Lung microvascular endothelial cell (primary cell): ENCODE data around the gene SLC47A2. TPM values are rescaled to one million over a fixed set of nuclear protein-coding genes. Genes with fewer than 3 reads are reported as not detected.
A peak's percentile ranks its signal among the peaks of the same experiment; 100 is the strongest.

Experiments used
- DNase-seq, 2 donors: peaks; one replicate each; pipeline versions ENCODE4 v3.0.0 to v3.0.0-alpha.2; 2010; ENCODE audit warnings: low read depth in 2 of 2
- total RNA-seq: library from RNA; depleted of rRNA; stranded (reverse); fragments of >200 nt; gene quantifications from 2 replicates; pipeline ENCODE4 v1.2.1, GENCODE V29; 2014

SLC47A2 gene
- total RNA-seq, 1 donor from 2014 or later: not detected

DNA sequence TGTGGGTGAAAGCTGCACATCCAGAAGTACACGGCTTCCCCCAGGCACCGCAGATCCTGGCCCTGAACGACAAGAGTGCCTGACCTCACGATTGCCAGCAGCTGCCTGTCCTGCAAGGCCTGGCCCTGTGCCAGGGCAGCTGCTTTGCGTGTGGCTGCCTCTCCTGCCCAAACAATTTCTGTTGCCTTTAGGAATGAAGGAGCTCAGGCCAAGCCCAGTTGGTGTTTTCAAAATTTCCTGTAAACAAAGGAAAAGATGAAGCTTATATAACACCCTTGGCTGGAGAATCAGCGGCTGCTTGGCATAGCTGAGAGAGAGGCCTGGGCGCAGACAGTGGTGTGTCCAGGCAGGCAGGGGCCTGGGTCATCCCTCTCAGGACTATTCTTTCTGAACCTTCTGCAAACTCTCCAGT is 11.7 kb upstream of the SLC47A2 start:
- DNase-seq: peak; percentile 73 to 87

DNA sequence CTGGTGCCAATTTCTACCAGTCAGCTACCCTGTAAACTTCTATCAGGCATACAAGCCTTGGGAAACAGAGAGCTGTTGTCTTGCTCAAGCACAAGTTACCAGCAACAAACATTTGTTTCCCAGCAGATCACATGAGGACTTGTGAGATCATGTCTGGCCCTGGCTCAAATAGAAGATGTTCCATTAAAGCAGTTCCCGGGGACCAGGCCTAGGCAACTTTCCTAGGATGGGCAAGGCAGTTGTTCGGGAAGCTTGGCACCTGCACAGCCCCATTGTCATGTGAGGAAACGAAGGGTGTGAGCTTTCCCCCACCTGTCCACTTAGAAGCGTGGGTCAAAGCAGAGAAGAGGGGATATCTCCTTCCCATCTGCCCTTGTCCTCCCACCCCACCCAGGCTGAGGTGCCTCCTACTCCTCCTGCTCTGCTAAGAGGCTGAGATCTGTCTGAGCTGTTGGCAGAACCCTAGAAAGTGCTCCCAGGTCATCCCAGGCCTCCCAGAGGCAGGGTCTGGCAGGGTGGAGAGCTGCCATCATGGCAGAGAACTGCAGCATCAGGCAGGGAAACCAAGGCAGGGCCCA is 11.2 kb upstream of the SLC47A2 start:
- peak; percentile 79 to 86 for DNase-seq

DNA sequence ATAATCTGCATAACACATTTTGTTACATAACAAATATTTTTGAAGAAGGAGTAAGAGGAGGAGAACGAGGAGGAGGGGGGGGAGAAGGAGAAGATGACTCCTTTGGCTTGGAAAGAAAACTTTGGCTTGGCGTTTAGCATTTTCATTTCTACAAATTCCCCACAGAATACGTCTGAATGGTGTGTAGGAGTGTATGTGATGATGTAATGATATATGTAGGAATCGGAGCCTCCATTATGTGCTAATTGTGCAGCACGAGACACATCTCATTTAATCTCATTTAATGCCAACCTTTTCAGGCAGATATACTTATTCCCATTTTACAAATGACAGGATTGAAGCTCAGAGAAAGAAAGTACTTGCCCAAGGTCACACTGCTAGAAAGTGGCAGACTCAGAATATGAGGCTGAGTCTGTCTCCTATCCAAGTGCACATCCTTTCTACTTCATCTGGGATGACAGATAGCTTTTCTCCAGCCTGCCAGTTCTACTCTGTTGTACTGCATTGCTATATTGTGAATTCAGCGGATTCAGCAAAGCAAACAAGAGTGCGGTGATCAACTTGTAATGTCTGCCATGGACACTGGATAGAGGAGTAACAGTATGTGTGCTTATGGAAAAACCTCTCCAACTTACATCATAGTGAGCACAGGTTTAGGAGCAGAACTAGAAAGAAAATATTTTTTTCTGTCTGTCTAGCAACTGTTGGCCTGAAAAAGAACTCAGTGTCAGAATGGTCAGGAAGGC is 10.4 kb upstream of the SLC47A2 start:
- DNase-seq: peak in 1 of 2 donors; percentile 43

DNA sequence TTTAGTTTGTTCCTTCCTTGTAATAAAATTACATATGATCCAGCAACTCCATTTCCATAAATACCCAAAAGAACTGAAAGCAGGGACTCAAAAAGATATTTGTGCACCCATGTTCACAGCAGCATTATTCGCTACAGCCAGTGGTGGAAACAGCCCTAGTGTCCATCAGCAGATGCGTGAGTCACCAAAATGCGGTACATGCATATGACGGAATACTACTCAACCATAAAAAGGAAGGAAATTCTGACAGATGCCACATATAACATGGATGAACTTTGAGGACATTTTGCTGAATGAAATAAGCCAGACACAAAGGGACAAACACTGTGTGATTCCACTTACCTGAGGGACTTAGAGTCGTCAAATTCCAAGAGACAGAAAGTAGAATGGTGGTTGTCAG is 9.1 kb upstream of the SLC47A2 start:
- no peak for DNase-seq

DNA sequence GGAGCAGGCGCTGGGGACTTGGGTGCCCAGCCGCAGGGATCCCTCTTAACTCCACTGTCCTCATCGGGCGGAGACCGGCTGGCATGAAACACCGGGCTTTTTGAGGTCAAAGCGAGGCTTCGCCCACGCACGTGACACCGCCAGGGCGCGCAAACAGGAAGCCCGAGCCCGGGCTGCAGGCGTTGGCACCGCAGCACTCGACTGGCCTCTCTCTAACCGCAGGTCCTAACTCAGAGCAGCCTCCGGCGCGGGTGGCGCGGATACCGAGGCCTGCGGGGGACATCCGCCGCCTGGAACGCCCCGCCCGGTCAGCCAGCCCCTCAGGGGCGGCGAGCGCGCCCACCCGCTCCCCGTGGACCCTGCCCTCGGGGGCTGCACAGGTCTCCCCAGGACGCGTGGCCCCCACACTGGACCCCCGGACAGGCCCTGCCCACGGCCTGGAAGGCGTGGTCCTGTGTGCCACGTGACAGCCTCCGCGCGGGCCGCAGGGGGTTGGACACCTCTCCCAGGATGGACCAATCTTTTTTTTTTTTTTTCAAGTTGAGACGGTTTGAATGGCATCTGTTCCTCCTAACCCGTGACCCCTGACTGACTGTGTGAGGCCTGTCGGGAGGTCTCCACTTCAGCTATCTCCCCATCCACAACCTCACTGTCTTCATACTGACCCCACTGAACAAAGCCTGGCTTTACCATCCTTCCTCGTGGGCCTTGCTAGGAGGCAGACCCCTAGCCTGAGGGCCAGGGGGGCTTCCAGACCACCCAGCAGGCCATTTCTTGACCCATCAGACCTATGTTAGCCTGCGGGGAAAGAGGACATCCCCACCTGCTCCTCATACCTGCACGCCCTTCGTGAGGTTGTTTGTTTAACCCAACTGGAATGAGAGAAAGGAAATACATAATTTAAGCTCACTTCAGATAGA is 8.4 kb upstream of the SLC47A2 start:
- DNase-seq: peak; percentile 22 to 38

DNA sequence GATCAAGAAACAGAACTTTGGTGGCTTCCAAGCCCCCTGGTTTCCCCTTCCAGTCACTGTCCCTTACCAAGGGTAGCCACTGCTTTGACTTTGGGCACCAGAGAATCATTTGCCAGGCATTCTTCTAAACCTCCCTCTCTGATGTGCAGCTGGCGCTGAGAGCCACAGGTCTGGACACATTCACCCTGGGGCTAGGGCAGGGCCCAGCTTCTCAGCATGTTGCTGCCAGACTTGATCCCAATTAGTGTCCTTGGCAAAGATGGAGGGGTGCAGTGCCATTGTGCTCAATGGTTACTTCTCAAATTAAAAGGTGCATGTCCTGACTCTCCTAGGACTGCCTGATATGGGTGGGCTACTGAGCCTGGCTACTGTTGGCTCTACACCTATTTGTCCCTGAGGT is 7.6 kb upstream of the SLC47A2 start:
- no peak for DNase-seq

DNA sequence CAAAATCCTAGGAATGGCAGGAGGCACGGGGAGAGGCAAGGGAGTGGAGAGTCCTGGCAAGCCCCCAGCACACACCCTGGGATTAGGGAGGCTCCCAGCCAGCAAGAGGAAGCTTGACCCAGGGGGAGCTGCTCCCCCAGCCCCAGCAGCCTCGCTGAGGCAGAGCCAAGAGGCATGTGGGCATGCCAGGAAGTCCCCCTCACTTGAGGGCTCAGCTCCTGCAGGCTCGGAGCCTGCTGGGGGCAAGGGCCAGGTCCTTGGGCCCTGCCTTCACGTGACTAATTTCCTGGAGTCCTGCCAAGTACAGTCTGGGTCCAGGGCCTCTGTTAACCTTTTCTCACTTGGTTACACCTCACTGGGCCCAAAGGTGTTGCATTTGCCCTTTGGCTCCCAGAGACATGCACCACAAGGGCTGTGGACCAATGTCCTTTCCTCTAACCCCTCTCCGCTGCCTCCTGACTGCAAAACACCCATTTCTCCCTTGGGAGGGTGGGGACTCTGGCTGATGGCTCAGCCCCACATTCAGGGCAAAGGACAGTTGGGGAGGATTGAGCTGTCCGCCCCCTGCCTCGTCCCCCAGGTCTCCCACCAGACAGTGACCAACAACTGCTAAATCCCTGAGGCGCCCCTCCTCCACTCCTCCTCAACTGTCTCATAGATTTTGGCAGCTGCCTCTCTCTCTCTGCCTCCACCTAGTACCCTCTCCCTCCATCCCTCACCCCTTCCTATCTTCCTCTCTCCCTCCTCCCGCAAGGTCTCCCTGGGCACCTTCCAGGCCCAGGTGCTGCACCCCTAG is 4.4 kb upstream of the SLC47A2 start:
- DNase-seq: no peak

DNA sequence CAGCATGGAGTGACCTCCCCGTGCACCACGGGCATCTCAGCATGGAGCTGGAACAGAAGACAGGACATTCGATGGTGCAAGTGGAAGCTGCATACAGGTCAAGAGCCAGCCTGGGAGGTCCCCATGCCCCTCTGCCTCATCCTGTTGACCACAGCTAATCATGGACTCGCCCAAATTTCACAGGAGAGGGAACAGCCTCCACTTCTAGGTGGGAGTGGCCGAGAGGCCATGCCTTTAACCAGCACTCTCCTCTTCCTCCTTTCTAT is 3.8 kb upstream of the SLC47A2 start:
- DNase-seq: no peak

DNA sequence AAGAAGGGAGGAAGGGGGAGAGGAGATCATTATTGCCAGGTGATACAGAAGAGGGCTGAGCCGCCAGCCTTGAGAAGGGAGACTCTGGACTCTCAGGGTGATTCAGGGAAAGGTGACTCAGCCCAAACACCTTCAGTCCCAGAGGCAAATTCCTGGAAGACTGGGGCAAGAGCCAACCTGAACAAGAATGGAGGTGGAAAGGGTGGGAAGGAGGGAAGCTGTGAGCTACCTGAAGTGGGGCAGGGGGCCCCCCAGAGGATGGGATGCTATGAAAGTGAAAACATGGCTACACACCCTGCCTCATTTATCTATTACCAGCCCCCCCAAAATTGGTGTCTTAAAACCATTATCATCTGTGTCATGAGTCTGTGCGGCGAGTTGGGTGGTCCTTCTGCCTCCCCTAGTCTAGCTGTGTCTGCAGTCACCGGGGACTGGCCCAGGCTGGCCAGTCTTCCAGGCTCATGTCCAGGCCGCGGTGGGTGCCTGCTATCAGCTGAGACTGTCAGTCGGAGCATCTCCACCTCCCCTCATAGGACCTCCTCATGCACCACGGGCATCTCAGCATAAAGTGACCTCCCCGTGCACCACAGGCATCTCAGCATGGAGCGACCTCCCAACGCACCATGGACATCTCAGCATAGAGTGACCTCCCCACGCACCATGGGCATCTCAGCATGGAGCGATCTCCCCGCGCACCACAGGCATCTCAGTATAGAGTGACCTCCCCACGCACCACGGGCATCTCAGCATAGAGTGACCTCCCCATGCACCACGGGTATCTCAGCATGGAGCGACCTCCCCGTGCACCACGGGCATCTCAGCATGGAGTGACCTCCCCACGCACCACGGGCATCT is 3.2 kb upstream of the SLC47A2 start:
- no peak for DNase-seq

DNA sequence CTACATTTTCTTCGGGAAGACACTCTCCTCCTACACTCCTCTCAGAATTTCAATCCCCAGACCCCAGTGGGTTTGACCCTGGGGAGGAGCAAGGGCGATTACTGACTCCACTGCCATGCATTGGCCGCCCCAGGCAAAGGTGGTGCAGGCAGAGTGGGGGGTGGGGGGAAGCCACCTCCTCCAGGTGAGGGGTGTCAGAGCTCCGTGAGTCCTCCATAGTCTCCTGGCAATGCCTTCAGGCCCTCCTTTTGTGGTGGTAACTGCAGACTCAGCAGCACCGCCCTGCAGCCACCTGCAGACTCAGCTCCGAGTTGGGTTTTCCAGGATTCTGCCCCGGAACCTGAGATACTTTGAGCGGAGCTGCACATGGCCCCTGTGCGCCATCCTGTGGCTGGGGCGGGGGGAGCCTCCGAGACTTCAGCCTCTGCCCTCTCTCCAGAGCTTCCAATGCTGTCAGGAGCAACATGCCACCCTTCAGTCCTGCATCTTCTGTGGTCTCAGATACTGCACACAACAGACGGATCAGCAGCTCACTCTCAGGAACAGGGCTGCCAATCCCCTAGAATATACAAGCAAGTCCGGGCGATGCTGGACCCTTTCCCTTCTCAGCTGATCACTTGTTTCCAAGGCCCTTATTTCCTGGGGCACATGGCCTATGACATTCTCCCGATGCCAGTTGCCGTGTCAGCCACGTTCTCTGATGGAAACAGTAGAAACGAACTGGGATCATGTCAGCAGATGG is 2.4 kb upstream of the SLC47A2 start:
- peak in 1 of 2 donors; percentile 29 for DNase-seq

DNA sequence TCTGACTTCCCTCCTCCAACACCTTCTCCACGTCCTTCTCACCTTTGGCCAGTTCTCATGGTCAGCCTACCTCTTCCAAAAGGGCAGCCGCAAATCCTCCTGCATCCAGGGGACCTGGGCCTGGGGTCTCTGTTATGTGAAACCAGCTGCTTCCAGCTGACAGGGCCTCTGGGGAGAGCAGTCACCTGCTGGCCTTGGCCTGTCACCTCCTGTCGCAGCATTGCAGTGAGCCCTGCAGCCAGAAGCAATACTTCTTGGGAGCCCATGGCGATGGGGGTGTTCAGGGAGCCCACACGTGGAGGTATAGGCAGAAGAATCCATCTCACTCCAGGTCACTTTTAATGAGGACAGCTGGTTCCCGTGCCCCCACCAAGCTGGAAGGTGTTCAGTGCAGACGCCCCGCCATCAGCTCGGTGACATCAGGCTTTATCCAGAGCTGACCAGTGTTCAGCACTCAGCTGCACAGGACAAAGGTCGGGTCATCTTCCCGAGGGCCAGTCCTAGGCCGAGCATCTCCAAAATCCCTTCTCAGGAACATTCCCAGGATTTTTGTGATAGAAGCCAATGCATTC is 1.7 kb upstream of the SLC47A2 start:
- no peak for DNase-seq

DNA sequence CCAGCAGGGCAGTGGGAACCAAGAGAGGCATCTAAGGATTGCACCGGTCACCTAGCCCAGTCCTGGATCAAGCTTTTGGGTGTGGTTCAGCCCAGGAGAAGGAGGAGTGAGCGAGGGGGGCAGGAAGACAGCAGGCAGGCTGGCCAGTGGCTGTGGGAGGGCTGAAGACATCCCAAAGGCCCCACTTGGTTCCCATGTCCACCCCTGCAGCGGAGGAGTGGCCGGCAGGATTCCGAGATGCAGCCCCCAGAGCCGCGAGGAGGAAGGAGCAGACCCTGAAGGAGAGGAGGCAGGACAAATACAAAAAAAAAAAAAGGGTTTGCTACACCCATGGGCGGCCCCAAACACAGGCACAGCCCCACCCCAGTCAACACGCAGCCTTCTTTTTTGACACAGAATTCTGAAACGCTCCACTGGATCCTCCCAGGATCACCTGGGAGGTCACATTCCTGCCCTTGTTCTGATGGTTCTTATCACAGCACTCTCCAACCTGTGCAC is 1.1 kb upstream of the SLC47A2 start:
- no peak for DNase-seq

DNA sequence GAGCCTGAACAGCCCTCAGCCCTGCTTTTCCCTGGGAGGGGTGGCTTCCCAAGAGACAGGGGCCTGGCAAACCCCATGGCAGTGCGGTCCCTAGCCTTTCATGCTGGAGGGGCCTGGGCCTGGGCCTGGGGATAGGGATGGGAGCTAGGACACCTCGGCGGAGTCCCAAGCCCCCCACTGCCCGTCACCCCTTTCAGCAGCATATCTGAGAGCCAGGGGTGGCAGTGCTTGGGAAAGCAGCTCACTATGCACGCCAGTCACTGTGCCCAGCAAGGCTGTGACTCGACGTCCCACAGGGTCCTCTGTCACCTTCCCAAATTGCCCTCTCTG is 612 bp upstream of the SLC47A2 start:
- DNase-seq: no peak

DNA sequence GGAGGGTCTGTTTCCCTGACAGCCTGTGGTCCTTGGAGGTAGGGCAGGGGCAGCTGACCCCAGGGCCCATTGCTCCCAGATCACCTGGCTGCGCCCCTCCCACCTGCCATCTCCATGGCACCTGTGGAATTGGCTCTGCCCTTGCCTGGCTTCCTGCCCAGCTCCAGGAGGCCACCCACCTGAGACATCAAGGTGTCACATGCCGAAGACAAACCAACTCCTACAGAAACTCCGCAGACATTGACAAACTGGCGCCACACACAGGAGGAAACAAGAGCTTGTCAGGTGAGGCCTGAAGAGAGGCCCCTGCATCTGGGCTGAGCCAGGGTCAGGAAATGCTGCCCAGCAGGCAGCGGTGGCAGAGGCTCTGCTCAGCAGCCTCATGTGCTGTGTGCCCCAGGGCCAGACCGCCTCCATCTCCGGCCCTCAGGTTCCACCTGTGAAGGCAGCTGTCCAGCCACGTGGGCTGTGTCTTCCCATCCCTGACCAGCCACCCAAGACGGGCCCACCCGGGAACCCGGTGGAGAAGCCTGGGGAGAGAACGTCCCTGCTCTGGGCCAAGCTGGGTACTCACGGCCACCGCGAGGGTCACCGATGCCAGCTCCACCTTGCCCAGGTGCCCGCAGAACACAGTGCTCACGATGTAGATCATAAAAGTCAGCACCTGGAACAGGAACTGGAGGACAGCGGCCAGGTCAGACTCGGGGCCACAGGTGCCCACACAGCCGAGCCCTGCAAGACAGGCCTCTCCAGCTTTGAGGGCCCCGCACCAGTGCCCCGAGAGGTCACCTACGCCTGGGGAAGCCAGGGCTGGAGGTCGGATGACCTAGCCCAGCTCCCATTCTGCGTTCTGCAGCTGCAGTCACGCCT is 1.6 kb downstream of the SLC47A2 start:
- no peak for DNase-seq

DNA sequence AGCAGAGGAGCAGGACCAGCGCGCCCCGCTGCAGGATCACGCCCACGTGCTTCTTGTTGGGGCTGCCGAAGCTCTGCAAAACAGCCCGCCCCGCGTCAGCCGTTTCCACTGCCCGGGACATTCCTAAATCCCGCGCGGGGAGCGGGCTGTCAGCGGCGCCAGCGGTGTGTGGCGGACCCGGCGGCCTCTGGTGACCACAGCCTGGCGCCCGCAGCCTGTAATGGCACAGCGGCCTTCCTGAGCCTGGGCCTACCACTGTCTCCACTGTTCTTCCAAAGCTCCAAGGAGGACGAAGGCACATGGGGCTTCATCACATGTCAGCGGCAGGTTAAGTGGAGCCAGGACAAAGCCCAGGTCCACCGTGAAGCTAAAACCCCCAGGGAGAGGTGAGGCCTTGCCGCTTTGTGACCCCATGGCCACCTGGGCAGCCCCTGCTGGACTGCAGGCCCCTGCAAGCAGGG is 2.5 kb downstream of the SLC47A2 start:
- DNase-seq: no peak

DNA sequence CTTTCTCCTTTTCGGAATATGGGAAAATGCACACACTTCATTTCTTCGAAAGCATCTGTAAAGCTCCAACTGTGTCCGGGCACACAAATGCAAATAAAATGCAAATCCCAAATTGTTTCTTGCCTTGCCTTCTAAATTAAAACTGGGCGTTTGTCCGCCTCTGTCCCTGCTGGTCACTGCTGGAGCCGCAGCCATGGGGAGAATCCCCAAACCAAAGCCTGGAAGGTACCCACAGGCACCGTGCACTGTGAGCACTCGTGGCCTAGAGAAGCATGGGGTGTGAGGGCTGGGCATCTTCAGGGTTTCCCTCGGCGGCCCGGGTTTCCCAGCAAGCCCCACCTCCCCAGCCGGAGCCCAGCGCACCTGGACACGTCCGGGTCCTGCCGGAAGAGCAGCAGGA is 2.9 kb downstream of the SLC47A2 start:
- DNase-seq: no peak

DNA sequence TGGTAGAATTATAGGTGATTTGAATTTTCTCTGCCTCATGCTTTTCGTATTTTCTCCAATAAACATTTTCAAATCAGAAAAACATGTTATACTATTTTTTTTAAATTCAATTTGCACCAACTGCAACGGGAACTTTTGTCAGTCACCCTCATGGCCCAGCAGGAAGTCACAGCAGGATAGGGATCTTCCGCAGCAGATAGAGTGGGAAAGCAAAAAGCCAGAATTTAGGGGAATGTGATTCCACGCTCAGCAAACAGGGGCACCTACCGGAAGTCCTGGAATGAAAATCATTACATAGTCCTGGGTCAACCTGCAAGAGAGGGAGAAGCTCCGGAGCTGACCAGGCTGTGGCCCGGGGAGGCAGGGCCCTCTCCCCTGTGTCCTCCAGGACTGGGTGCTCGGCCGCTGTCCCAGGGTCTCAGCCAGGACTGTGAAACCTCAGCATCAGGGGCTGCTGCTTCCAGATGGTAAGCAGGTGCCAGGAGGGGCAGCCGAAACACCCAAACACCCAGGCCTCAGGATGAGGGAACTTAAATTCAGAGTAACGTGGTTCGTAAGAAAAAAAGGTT is 3.9 kb downstream of the SLC47A2 start:
- peak in 1 of 2 donors; percentile 17 for DNase-seq

DNA sequence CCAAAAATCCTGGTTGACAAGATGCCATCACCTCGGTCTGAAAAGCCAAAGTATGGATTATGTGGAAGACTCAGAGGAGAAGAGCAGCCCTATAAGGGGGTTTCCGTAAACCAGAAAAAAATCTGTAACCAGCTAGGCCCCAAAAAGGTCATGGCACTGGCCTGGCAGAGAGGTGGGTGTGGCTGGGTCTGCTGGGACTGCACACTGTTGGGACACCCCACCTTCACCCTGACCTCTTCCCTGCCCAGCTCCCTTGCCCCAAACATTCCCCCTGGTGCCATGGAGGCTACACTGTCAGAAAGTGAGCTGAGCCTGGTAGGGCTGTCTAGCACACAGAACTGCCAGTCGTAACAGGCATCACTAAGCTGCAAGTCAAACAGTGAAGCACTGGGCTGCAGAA is 6.5 kb downstream of the SLC47A2 start:
- no peak for DNase-seq
